Stimulated activated CD8-positive, alpha-beta memory T cell treated with anti-CD3 and anti-CD28 coated beads, Interleukin-12 subunit alpha, Interleukin-12 subunit beta, amount 100 ng/mL, for 4 hours (primary cell): ENCODE data around the gene HOXA4.

Experiments
- DNase-seq: peaks from one replicate; pipeline ENCODE4 v3.0.0-alpha.2; 2020; ENCODE audit warnings: low read depth

HOXA4 gene

GRCh38 chr7:27105301-27106031, 25.1 kb downstream of the HOXA4 start:
- DNase-seq: no peak

GRCh38 chr7:27104341-27105058, 26.1 kb downstream of the HOXA4 start:
- no peak for DNase-seq

- no peak for DNase-seq
Observed at GRCh38 chr7:27103489-27104226, 26.9 kb downstream of the HOXA4 start.

DNA sequence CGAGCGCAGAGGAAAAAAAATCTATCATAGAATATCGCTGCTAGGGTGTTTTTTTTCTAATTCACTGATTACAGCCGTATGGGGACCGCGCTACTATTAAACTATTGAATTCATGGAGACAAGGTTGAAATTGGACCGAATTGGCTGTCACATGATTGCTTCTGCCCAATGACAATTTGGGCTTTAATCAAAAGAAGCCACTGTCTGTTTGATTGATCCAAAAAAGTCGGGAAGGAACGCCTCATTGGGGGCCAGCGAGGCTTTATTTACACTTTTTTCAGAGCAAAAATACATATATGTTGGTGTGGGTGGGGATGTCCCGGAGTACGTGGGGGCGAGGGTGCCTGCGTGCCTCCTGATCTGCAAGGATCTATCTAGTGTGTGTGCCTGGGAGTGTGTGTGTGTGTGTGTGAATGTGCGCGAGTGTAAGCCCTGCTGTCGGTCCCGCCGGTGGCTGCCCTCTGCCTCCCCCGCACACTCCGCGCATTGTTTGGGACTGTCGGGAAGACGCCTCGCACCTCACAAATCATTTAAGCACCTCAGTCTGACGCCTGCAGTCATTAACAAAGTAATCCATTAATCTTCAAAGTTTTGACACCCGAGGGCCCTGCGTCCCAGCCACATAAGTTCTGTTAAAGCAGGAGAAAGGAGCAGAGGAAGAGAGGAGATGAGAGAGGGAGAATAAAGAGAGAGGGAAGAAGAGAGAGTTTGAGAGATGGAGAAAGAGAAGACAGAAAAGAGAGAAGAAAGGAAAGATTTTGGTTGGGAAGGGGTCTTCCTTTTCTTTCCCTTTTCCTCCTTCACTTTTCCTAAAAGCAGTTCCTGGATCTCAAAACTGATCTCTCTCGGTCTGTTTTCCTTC, 27.7 kb downstream of the HOXA4 start, which contains the start of gene HOXA2:
TSS of gene HOXA2 (minus strand) at position 103 of the 862 bp plus-strand sequence. CDS start 183 bp downstream, outside the sequence.
- no peak for DNase-seq

DNA sequence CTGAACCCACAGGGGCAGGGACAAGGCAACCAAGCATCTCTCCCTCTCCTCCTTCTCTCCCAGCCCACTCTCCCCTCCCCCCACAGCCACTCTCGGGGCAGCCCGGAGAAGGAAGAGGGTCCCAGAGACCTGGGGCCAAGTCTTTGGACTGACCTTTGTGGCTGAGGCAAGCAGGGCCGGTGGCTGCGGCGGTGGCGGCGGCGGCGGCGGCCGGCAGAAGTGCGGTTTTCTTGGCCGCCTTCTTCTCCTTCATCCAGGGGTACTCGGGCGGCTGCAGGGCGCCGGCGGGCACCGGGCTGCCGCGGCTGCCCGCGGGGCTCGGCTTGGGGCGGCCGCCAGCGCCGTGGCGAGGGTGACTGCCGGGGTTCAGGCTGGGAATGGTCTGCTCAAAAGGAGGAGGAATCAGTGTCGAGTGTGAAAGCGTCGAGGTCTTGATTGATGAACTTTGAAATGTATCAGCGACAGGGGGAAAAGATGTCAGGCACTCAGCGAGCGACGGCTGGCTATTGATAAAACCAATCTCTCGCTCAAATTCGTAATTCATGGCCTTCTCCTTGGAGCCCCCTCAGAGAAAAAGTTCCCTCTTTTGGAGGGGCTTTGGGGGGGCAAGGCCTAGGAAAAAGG, 28.5 kb downstream of the HOXA4 start:
- DNase-seq: no peak

DNA sequence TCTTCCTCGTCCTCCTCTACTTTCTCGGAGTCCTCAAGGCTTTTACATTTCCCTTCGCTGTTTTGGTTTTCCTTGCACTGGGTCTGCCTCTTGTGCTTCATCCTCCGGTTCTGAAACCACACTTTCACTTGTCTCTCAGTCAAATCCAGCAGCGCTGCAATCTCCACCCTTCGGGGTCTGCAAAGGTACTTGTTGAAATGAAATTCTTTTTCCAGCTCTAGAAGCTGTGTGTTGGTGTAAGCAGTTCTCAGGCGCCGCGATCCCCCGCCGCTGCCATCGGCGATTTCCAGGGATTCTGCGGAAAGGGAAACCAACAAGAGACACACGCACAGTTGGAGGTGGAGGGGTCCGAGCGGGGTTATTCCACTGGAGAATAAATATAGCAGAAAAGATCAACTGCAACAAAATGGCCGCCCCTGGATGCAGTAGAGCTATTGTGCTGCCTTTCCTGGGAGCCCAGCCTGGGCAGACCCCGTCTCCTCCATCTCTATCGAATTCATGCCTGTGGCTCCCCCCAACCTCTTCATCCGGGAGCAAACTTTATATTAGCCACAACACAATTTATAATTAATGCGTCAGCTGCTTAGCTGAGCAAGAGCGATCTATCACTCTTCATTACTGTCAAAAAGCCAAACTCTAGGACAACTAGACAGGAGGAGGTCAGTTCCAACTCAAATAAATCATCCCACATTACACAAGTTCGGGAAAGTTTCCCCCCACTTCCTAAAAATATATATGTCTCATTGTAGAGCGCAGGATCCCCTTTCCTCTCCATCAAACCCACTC, 29.2 kb downstream of the HOXA4 start:
- no peak for DNase-seq

GRCh38 chr7:27100694-27101170, 29.8 kb downstream of the HOXA4 start:
- DNase-seq: no peak

GRCh38 chr7:27099453-27100370, 30.8 kb downstream of the HOXA4 start:
- DNase-seq: no peak

GRCh38 chr7:27098578-27099451, 31.7 kb downstream of the HOXA4 start:
- no peak for DNase-seq

DNA sequence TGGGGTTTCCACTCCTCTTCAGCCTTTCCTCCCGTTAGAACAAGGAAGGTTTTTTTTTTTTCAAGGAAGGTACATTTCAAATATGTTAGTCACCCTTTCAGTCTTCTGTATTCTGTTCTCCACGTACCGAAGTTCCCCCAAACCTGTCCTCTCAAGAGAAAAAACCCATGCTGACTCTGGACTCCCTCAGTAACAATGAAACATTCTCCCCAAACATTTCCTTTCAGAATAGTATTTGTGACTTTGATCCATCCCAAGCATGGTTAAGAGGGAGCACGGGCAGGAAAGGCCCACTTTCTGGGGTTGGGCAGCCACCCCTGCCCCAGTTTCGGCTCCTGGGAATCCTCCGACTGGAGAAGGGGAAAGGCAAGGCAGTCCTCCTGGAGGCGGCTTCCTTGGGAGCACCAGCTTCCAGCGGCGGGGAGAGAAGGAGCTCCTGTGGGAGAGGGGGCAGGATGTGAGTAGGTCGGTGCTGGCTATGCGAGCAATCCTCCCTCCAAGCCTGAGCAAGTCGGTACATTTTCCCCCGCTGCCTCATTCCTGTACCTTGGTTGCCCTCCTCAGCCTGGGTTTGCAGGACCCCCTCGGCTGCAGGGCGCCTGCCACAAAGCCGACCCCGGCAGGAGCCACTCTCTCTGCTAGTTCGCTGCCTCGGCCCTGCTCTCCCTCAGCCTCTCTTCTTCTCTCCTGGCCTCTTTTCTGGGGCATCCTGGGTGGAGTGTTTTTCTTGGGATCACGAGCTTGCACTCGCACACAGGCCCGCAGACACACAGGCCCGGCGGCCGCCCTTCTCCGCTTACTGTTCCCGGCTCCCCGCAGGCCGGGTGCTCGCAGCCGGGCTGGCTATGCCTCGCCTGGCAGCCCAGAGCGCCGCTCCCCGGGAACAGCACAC, 32.6 kb downstream of the HOXA4 start:
- DNase-seq: no peak

DNA sequence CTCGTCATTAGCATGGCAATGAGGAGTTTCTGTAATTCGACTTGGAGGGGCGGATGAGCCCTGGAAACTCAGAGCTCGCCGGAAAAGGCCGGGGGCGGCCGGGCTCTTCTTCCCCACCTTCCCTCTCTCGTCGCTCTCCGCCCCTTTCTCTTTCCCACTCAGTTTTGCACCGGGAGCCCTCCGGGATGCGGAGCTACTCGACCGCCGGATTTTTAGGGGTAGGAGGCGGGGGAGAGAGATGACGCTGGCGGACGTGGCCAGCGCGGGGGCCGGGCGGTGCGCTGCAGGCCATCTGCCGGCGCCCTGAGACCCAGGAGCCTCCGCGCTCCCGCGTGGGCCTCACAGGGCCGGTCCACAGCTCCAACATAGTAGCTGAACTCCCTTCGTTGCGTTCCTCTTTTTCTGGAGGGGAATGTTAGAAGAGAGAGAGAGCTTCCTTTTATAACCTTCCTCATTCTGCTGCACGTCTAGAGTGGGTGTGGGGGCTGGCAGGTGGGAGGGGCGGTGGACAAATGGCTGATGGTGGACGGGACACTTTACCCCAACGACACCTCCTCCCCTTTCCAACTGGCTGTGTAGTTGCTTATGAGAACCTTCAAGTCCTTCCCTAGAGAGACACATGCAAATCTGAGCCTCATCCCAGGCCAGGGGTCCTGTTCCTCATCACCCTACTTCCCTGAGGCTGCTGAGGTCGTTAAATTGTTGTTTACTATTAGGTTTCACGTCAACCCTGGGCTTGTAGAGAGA, 33.6 kb downstream of the HOXA4 start:
- no peak for DNase-seq

DNA sequence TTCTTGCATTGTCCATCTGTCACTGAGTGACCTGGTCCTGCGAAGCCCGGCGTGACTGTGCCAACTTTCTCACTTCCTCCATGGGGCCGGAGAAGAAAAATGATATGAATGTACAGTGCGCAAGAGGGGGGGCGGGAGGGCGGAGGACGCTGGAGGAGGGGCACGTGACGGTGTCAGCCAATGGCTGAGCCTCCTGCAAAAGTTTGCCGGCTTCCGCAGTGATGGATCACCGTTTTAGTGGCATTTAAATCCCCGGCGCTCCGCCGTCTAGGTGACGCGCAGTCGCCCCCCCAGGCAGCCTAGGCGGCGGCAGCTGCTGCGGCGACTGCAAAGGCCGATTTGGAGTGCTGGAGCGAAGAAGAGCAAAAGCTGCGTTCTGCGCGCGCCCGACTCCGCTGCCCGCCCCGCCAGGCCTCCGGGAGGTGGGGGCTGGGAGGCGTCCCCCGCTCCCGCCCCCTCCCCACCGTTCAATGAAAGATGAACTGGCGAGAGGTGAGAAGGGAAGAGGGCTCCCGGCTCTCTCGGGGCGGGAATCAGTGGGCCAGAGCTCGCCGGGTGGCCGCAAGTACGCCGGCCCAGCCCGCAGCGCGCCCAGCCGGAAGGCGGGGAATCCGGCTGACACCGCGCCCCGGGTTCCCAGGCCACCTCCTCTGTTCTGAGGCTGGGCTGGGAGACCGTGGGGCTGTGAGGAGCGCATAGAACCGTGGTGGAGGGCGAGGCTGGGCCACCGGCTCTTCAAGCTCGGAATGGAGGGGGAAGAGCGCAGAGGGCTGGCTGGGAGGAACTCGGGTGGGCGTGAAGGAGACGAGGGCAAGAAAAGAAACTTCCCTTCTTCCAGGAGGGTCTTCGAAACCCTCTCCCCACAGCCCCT, 34.4 kb downstream of the HOXA4 start, which contains the start of gene HOXA1:
TSS of gene HOXA1 (minus strand) at position 104 of the 871 bp plus-strand sequence. CDS start at position 16, 88 bp downstream.
- DNase-seq: peak; percentile 64

DNA sequence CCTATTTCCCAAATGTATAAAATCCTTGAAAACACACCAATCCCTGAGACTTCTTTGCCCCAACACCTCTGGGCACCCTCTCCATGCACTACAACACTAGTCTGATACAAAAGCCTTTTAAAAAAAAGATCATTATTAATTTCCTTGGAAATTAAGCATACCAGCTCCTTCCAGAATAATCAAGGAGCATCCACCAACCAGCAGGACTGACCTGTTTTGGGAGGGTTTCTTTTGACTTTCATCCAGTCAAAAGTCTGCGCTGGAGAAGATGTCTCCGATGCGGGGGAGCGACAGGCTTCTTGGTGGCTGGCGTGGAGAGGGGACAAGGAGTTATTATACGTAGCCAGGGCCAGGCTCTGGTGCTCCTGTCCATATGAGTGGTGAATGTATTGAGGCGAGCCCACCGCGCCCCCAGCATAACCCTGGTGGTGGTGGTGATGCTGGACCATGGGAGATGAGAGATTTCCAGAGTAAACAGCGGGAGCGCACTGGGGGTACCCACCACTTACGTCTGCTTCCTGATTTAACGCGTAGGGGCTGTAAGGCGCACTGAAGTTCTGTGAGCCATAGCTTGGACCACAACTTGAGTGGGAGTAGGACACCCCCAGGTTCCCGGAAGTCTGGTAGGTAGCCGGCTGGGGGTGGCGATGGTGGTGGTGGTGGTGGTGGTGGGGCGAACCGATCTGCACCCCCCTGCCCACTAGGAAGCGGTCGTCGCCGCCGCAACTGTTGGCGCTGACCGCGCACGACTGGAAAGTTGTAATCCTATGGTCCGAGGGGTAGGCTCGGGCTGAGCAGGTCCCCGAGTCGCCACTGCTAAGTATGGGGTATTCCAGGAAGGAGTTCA, 35.3 kb downstream of the HOXA4 start:
- no peak for DNase-seq

- no peak for DNase-seq
Observed at GRCh38 chr7:27094304-27095049, 36.1 kb downstream of the HOXA4 start.
